Neural crest cell (in vitro differentiated cells): ENCODE results near the gene DBNDD1. TPM values are rescaled to one million over a fixed set of nuclear protein-coding genes. Genes with fewer than 3 reads are reported as not detected.
"Not testable (repeated sequence)": the region's sequence is repeated elsewhere in the genome, so short reads cannot be mapped to it uniquely, and the experiment has no call there.

Source experiments
- DNase-seq: peaks from one replicate; pipeline ENCODE4 v3.0.0; 2021; ENCODE audit warnings: low read depth, mixed read lengths, low spot score
- H3K27ac Mint-ChIP-seq: one replicate; pipeline ENCODE4 v1.8.0; 2021; ENCODE audit warnings: mild to moderate bottlenecking, mixed read lengths; ENCODE audit not compliant: unreplicated experiment
- H3K27me3 Mint-ChIP-seq: 2 replicates; pipeline ENCODE4 v1.8.0; 2021; ENCODE audit warnings: low read depth, mild to moderate bottlenecking, mixed read lengths
- H3K36me3 Mint-ChIP-seq: 2 replicates; pipeline ENCODE4 v1.8.0; 2021; ENCODE audit warnings: low read depth, mild to moderate bottlenecking, mixed read lengths
- H3K4me1 Mint-ChIP-seq: 2 replicates; pipeline ENCODE4 v1.8.0; 2021; ENCODE audit warnings: mixed read lengths
- H3K4me3 Mint-ChIP-seq: one replicate; pipeline ENCODE4 v1.8.0; 2021; ENCODE audit warnings: mild to moderate bottlenecking, mixed read lengths
- H3K9me3 Mint-ChIP-seq: 2 replicates; pipeline ENCODE4 v1.8.0; 2021; ENCODE audit warnings: mixed read lengths
- CTCF ChIP-seq: fragments of 200-600 bp; sonication (generic); conservative IDR thresholded peaks from 2 replicates; pipeline ENCODE4 v1.5.0; 2021; ENCODE audit warnings: antibody characterized with exemption, mild to moderate bottlenecking
- total RNA-seq: library from RNA; stranded (reverse); gene quantifications from 2 replicates; pipeline ENCODE4 v1.2.1, GENCODE V29; 2021

Gene DBNDD1
- total RNA-seq, 1 donor from 2014 or later: 4.9 TPM

- Mint-ChIP-seq H3K4me1 (peaks cover 24% of the 10 kb centered on the region), H3K9me3 (peaks cover 5% of the 10 kb centered on the region), H3K36me3 (peaks cover 16% of the 10 kb centered on the region), H3K27ac (no peak overlapping the region), H3K27me3 (no peaks in the 10 kb centered on the region), H3K4me3 (peak overlapping the region; percentile 38)
- TF ChIP-seq CTCF: no peak
- no peak for DNase-seq
Observed at GRCh38 chr16:89969741-89970410, 49.4 kb downstream of the DBNDD1 start.

- peaks cover 11% of the 10 kb centered on the region for H3K4me1 Mint-ChIP-seq
- peaks cover 16% of the 10 kb centered on the region for H3K36me3 Mint-ChIP-seq
- H3K9me3 Mint-ChIP-seq, DNase-seq, H3K27me3 Mint-ChIP-seq, H3K27ac Mint-ChIP-seq: not testable (repeated sequence)
- peak overlapping the region; percentile 74 for H3K4me3 Mint-ChIP-seq
Observed at GRCh38 chr16:89968074-89968473, 51.2 kb downstream of the DBNDD1 start.

GRCh38 chr16:89967436-89967835 is 51.8 kb downstream of the DBNDD1 start:
- not testable (repeated sequence) for H3K4me3 Mint-ChIP-seq, H3K4me1 Mint-ChIP-seq, H3K27me3 Mint-ChIP-seq, H3K9me3 Mint-ChIP-seq, DNase-seq, H3K27ac Mint-ChIP-seq
- H3K36me3 Mint-ChIP-seq: peaks cover 16% of the 10 kb centered on the region

GRCh38 chr16:89966756-89967155 is 52.5 kb downstream of the DBNDD1 start:
- H3K9me3 Mint-ChIP-seq: peaks cover 5% of the 10 kb centered on the region
- no peak overlapping the region for H3K27ac Mint-ChIP-seq
- no peak for DNase-seq
- no peaks in the 10 kb centered on the region for H3K27me3 Mint-ChIP-seq
- no peak overlapping the region for H3K4me3 Mint-ChIP-seq
- H3K36me3 Mint-ChIP-seq: peaks cover 16% of the 10 kb centered on the region
- peaks cover 8% of the 10 kb centered on the region for H3K4me1 Mint-ChIP-seq
- no peak for TF ChIP-seq CTCF

- Mint-ChIP-seq H3K27ac (no peak overlapping the region), H3K27me3 (no peaks in the 10 kb centered on the region), H3K4me1 (peaks cover 5% of the 10 kb centered on the region), H3K4me3 (no peak overlapping the region), H3K36me3 (peaks cover 10% of the 10 kb centered on the region), H3K9me3 (peaks cover 3% of the 10 kb centered on the region)
- no peak for DNase-seq
- no peak for TF ChIP-seq CTCF
Observed at GRCh38 chr16:89965447-89966225, 53.6 kb downstream of the DBNDD1 start.

- Mint-ChIP-seq H3K9me3 (no peaks in the 10 kb centered on the region), H3K27ac (no peak overlapping the region), H3K36me3 (peaks cover 7% of the 10 kb centered on the region), H3K4me3 (no peak overlapping the region), H3K27me3 (no peaks in the 10 kb centered on the region), H3K4me1 (peaks cover 5% of the 10 kb centered on the region)
- TF ChIP-seq CTCF: no peak
- DNase-seq: no peak
Observed at GRCh38 chr16:89964201-89964600, 55.1 kb downstream of the DBNDD1 start.
